Measurements from ENCODE around the gene VPS13A.

Gene VPS13A

GRCh38 chr9:77457916-77458592 lies 280.7 kb downstream of the VPS13A start:
- peak; percentile 17 to 60 for DNase-seq (ENCODE audit: low read depth in 2 of 2)

DNA sequence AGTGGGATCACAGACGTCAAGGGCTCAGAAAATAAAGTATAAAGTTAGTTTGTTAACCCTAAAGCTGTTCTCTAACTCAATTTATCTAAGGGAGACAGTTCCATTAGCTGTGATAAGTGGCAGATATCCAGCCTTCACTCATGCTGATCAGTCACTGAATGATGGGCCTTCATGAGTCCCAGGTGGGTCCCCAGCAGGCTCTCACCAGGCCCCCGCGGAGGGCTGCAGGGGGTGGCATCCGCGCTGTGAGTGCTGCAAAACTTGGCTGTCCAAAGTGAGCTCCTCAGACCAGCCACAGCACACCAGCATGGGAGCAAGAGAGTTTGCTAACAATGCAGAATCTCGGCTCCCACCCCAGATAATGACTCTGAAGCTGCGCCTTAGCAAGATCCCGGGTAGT lies 283.6 kb downstream of the VPS13A start:
- no peak for DNase-seq (ENCODE audit: low read depth in 2 of 2)

GRCh38 chr9:77462066-77462465 lies 284.7 kb downstream of the VPS13A start:
- DNase-seq (ENCODE audit: low read depth in 2 of 2) = no peak

- DNase-seq (ENCODE audit: low read depth in 2 of 2) = no peak
Observed at GRCh38 chr9:77463151-77463550, 285.8 kb downstream of the VPS13A start.

DNA sequence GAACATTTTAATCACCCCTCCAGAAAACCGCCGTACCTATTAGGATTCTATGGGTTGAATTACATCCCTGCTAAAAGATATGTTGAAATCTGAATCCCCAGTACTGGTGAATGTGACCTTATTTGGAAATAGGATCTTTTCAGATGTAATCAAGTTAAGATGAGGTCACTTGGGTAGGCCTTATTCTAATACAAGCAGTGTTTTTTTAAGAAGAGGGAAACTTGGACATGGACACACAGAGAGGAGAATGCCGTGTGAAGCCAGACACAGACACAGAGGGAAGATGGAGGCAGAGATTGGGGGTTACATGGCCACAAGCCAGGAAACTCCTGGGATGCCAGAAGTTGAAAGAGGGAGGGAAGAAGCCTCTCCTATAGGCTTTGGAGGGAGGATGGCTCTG lies 287.3 kb downstream of the VPS13A start:
- DNase-seq (ENCODE audit: low read depth in 2 of 2) = no peak

- DNase-seq (ENCODE audit: low read depth in 2 of 2) = no peak
Observed at GRCh38 chr9:77469515-77470231, 292.3 kb downstream of the VPS13A start.

Measured in stimulated activated CD4-positive, alpha-beta T cell treated with anti-CD3 and anti-CD28 coated beads, Interleukin-12 subunit alpha, Interleukin-12 subunit beta, amount 100 ng/mL, for 24 hours (primary cell).